ENCODE data around the gene F10. TPM values are rescaled to one million over a fixed set of nuclear protein-coding genes. Genes with fewer than 3 reads are reported as not detected.
A peak's percentile ranks its signal among the peaks of the same experiment; 100 is the strongest.

The F10 gene
- total and polyA plus RNA-seq, 2 of the 13 experiments (the other 11 are each of a cell fraction or from before 2014, with no cell fraction given), result 58.4 to 237 TPM

DNA sequence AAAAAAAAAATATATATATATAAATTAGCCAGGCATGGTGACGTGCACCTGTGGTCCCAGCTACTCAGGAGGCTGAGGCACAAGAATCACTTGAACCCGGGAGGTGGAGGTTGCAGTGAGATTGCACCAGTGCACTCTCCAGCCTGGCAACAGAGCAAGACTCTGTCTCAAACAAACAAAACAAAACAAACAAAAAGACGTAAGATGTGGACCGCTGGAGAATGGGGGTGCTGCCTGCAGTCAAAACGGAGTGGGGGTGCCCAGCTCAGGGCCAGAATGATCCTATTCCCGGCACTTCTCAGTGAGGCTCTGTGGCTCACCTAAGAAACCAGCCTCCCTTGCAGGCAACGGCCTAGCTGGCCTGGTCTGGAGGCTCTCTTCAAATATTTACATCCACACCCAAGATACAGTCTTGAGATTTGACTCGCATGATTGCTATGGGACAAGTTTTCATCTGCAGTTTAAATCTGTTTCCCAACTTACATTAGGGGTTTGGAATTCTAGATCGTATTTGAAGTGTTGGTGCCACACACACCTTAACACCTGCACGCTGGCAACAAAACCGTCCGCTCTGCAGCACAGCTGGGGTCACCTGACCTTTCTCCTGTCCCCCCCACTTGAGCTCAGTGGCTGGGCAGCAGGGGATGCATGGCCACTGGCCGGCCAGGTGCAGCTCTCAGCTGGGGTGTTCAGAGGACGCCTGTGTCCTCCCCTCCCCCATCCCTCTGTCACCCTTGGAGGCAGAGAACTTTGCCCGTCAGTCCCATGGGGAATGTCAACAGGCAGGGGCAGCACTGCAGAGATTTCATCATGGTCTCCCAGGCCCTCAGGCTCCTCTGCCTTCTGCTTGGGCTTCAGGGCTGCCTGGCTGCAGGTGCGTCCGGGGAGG is 17.3 kb upstream of the F10 start, which contains the start of gene F7 (continued):
- no peak for TF ChIP-seq TCF12 (IDR thresholded peaks at IDR 0.05)
- 0 out of 2 replicates have a peak, but pooled peaks have one; percentile 40 for TF ChIP-seq TCF12 (CRISPR knock-in tag; IDR thresholded peaks at IDR 0.05)
- TF ChIP-seq SAP130 (CRISPR knock-in tag; IDR thresholded peaks at IDR 0.05; ENCODE audit: low read depth), result peak; percentile 97
- TF ChIP-seq RBM39 (IDR thresholded peaks at IDR 0.05; ENCODE audit: low read depth, low read length, poor library complexity, severe bottlenecking), result no peak
- TF ChIP-seq KDM3A (CRISPR knock-in tag; IDR thresholded peaks at IDR 0.05; ENCODE audit: low read depth), result 0 out of 2 replicates have a peak, but pooled peaks have one; percentile 35
- TF ChIP-seq ZNF772 (CRISPR knock-in tag; IDR thresholded peaks at IDR 0.05), result peak; percentile 92
- TF ChIP-seq PAX8 (CRISPR knock-in tag; IDR thresholded peaks at IDR 0.05; ENCODE audit: borderline replicate concordance), result 0 out of 2 replicates have a peak, but pooled peaks have one; percentile 32
- no peak for TF ChIP-seq MTA3 (CRISPR knock-in tag; IDR thresholded peaks at IDR 0.05)
- peak; percentile 44; the same call in 1 of the 2 replicates for TF ChIP-seq ZMYM2 (CRISPR knock-in tag; IDR thresholded peaks at IDR 0.05)
- TF ChIP-seq, protein P1, sequence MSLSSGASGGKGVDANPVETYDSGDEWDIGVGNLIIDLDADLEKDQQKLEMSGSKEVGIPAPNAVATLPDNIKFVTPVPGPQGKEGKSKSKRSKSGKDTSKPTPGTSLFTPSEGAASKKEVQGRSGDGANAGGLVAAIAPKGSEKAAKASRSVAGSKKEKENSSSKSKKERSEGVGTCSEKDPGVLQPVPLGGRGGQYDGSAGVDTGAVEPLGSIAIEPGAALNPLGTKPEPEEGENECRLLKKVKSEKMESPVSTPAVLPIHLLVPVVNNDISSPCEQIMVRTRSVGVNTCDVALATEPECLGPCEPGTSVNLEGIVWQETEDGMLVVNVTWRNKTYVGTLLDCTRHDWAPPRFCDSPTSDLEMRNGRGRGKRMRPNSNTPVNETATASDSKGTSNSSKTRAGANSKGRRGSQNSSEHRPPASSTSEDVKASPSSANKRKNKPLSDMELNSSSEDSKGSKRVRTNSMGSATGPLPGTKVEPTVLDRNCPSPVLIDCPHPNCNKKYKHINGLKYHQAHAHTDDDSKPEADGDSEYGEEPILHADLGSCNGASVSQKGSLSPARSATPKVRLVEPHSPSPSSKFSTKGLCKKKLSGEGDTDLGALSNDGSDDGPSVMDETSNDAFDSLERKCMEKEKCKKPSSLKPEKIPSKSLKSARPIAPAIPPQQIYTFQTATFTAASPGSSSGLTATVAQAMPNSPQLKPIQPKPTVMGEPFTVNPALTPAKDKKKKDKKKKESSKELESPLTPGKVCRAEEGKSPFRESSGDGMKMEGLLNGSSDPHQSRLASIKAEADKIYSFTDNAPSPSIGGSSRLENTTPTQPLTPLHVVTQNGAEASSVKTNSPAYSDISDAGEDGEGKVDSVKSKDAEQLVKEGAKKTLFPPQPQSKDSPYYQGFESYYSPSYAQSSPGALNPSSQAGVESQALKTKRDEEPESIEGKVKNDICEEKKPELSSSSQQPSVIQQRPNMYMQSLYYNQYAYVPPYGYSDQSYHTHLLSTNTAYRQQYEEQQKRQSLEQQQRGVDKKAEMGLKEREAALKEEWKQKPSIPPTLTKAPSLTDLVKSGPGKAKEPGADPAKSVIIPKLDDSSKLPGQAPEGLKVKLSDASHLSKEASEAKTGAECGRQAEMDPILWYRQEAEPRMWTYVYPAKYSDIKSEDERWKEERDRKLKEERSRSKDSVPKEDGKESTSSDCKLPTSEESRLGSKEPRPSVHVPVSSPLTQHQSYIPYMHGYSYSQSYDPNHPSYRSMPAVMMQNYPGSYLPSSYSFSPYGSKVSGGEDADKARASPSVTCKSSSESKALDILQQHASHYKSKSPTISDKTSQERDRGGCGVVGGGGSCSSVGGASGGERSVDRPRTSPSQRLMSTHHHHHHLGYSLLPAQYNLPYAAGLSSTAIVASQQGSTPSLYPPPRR (CRISPR knock-in tag; IDR thresholded peaks at IDR 0.05; ENCODE audit: borderline replicate concordance), result peak; percentile 81; the same call in 1 of the 2 replicates
- TF ChIP-seq PRPF4 (IDR thresholded peaks at IDR 0.05; ENCODE audit: low read depth, low read length, poor library complexity, severe bottlenecking), result peak; percentile 59
- peak; percentile 74 for TF ChIP-seq JUND (CRISPR knock-in tag; IDR thresholded peaks at IDR 0.05)
- TF ChIP-seq, protein P2, sequence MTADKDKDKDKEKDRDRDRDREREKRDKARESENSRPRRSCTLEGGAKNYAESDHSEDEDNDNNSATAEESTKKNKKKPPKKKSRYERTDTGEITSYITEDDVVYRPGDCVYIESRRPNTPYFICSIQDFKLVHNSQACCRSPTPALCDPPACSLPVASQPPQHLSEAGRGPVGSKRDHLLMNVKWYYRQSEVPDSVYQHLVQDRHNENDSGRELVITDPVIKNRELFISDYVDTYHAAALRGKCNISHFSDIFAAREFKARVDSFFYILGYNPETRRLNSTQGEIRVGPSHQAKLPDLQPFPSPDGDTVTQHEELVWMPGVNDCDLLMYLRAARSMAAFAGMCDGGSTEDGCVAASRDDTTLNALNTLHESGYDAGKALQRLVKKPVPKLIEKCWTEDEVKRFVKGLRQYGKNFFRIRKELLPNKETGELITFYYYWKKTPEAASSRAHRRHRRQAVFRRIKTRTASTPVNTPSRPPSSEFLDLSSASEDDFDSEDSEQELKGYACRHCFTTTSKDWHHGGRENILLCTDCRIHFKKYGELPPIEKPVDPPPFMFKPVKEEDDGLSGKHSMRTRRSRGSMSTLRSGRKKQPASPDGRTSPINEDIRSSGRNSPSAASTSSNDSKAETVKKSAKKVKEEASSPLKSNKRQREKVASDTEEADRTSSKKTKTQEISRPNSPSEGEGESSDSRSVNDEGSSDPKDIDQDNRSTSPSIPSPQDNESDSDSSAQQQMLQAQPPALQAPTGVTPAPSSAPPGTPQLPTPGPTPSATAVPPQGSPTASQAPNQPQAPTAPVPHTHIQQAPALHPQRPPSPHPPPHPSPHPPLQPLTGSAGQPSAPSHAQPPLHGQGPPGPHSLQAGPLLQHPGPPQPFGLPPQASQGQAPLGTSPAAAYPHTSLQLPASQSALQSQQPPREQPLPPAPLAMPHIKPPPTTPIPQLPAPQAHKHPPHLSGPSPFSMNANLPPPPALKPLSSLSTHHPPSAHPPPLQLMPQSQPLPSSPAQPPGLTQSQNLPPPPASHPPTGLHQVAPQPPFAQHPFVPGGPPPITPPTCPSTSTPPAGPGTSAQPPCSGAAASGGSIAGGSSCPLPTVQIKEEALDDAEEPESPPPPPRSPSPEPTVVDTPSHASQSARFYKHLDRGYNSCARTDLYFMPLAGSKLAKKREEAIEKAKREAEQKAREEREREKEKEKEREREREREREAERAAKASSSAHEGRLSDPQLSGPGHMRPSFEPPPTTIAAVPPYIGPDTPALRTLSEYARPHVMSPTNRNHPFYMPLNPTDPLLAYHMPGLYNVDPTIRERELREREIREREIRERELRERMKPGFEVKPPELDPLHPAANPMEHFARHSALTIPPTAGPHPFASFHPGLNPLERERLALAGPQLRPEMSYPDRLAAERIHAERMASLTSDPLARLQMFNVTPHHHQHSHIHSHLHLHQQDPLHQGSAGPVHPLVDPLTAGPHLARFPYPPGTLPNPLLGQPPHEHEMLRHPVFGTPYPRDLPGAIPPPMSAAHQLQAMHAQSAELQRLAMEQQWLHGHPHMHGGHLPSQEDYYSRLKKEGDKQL (CRISPR knock-in tag; IDR thresholded peaks at IDR 0.05; ENCODE audit: low read depth), result 0 out of 2 replicates have a peak, but pooled peaks have one; percentile 65
- no peak for TF ChIP-seq ZFP36L2 (CRISPR knock-in tag; IDR thresholded peaks at IDR 0.05)
- TF ChIP-seq ZNF761 (CRISPR knock-in tag; conservative IDR thresholded peaks at IDR 0.05), result no peak
- TF ChIP-seq, protein P3, sequence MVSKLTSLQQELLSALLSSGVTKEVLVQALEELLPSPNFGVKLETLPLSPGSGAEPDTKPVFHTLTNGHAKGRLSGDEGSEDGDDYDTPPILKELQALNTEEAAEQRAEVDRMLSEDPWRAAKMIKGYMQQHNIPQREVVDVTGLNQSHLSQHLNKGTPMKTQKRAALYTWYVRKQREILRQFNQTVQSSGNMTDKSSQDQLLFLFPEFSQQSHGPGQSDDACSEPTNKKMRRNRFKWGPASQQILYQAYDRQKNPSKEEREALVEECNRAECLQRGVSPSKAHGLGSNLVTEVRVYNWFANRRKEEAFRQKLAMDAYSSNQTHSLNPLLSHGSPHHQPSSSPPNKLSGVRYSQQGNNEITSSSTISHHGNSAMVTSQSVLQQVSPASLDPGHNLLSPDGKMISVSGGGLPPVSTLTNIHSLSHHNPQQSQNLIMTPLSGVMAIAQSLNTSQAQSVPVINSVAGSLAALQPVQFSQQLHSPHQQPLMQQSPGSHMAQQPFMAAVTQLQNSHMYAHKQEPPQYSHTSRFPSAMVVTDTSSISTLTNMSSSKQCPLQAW (CRISPR knock-in tag; IDR thresholded peaks at IDR 0.05), result peak; percentile 54
